IPS-18c (cell line): ENCODE results near the gene SKIL.
"Not testable (repeated sequence)": the region's sequence is repeated elsewhere in the genome, so short reads cannot be mapped to it uniquely, and the experiment has no call there.

Experiments
- H3K4me3 ChIP-seq: 2 replicates; pipeline ENCODE4 v1.7.0; 2013; ENCODE audit warnings: low read depth, mild to moderate bottlenecking, low read length, moderate library complexity; ENCODE audit not compliant: insufficient read depth
- H3K9me3 ChIP-seq: one replicate; pipeline ENCODE4 v1.6.1; 2013; ENCODE audit warnings: mild to moderate bottlenecking, low read length, moderate library complexity; ENCODE audit not compliant: control insufficient read depth, insufficient read depth

Gene SKIL

GRCh38 chr3:170357176-170358041 lies at the start of gene SKIL:
Gene SKIL (plus strand): TSS chr3:170357715. CDS start chr3:170360332, 2,617 bp downstream.
- Histone ChIP-seq H3K9me3 (no peaks in the 10 kb centered on the region), H3K4me3 (peak within 1 kb of the TSS; percentile 89)

GRCh38 chr3:170309046-170309445 lies 48.5 kb upstream of the SKIL start:
- H3K4me3 ChIP-seq: no peak overlapping the region
- no peaks in the 10 kb centered on the region for H3K9me3 ChIP-seq

DNA sequence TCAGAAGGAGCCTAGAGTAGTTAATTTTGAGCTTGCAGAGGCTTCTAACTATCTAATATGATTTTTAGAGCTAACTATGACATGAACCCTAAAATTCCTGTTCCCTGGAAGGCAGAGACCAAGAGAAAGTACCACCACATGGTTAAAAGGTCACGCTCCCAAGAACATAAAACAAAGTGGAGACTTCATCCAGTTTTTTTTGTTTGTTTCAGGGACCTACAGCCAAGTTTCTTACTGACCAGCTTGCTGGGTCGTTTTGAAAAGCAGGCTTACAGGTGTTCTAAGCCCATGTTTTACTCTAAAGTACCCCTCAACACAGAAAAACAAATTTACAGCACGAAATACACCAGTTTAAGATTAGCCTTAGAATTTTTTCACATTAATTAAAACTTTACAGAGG lies 39.6 kb upstream of the SKIL start:
- Histone ChIP-seq H3K9me3 (peaks cover 2% of the 10 kb centered on the region), H3K4me3 (no peak overlapping the region)

DNA sequence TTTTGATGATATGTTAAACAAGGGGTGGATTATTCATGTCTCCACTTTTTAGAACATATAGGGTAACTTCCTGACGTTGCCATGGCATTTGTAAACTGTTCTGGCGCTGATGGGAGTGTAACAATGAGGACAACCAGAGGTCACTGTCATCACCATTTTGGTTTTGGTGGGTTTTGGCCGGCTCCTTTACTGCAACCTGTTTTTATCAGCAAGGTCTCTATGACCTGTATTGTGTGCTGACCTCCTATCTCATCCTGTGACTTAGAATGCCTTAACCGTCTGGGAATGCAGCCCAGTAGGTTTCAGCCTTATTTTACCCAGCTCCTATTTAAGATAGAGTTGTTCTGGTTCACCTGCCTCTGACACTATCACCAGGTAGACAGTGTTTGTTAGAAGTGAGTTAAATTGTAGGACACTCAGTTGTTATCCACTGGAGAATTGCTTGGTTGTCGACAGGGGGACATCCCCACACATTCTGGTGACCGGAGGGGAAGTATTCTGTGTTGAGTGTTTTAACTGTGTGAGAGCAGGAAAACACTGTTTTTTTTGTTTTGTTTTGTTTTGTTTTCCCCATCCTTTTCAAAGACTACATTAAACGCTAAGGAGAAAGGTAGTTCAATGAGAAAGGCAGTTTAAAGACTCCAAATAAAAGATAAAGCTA lies 36.9 kb upstream of the SKIL start:
- peaks cover 5% of the 10 kb centered on the region for H3K9me3 ChIP-seq
- H3K4me3 ChIP-seq: no peak overlapping the region

- Histone ChIP-seq H3K9me3 (peaks cover 5% of the 10 kb centered on the region), H3K4me3 (no peak overlapping the region)
Observed at GRCh38 chr3:170321321-170322034, 36.0 kb upstream of the SKIL start.

GRCh38 chr3:170322566-170323269 lies 34.8 kb upstream of the SKIL start:
- peaks cover 8% of the 10 kb centered on the region for H3K9me3 ChIP-seq
- H3K4me3 ChIP-seq: no peak overlapping the region

DNA sequence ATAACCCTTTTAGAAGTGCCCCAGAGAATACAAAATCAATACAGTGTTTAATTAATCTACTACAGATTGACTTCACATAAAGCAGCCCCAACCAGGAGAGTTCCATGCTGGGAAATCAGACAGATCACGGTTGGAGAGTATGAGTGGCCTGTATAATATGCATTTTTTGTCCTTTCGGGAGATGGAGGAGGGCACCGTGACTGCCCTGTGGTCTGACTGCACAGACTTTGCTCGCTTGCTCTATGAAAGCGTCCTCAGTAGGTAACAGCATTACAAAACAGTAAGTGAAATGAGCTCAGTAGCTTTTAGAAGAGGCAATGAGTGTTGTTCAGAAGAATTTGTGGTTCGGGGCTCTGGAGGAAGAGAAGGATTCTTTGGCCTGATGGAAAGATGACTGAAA lies 34.2 kb upstream of the SKIL start:
- H3K4me3 ChIP-seq: no peak overlapping the region
- peaks cover 11% of the 10 kb centered on the region for H3K9me3 ChIP-seq

GRCh38 chr3:170324962-170325361 lies 32.6 kb upstream of the SKIL start:
- no peak overlapping the region for H3K4me3 ChIP-seq
- peaks cover 11% of the 10 kb centered on the region for H3K9me3 ChIP-seq

DNA sequence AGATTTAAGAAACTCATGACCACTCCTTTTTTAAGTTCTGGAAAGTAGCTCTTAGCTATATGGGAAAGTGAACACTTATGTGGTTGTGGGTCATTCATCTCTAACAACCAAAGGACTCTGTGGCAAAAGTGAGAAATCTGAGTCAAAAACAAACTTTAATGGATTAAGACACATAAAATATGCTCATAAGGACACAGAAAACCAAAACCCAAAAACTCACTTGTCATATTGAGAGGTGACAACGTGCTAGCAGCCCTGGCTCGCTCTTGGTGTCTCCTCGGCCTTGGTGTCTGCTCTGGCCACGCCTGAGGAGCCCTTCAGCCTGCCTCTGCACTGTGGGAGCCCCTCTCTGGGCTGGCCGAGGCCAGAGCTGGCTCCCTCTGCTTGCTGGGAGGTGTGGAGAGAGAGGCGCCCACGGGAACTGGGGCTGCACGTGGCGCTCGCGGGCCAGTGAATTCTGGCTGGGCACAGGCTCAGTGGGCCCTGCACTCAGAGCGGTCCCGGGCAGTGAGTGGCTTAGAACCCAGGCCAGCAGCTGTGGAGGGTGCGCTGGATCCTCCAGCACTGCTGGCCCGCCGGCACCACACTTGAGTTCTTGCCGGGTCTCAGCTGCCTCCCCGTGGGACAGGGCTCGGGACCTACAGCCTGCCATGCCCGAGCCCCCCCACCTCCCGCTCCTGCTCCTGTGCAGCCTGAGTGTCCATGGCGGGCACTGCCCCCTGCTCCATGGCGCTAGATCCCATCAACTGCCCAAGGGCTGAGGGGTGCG lies 30.3 kb upstream of the SKIL start:
- Histone ChIP-seq H3K9me3 (peaks cover 9% of the 10 kb centered on the region), H3K4me3 (no peak overlapping the region; the same call in 1 of the 2 replicates)

- not testable (repeated sequence) for H3K9me3 ChIP-seq, H3K4me3 ChIP-seq
Observed at GRCh38 chr3:170327868-170328548, 29.5 kb upstream of the SKIL start.

DNA sequence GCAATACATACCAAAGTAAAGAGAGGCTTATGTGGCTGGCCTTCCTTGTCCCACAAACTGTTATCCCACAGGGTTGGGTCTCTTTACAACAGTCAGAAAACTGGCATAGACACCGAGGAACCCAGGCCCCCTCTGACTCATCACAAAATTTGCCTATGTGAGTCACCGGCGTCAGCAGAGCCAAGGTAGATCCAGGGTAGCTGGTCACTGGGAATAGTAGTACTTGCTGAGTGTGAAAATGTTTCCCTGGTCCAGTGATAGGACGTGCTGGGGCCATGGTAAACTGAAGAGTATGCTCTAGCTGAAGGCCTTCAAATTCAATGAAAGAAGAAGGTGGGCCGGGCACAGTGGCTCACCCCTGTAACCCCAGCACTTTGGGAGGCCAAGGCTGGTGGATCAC lies 27.1 kb upstream of the SKIL start:
- peaks cover 11% of the 10 kb centered on the region for H3K9me3 ChIP-seq
- no peak overlapping the region for H3K4me3 ChIP-seq

DNA sequence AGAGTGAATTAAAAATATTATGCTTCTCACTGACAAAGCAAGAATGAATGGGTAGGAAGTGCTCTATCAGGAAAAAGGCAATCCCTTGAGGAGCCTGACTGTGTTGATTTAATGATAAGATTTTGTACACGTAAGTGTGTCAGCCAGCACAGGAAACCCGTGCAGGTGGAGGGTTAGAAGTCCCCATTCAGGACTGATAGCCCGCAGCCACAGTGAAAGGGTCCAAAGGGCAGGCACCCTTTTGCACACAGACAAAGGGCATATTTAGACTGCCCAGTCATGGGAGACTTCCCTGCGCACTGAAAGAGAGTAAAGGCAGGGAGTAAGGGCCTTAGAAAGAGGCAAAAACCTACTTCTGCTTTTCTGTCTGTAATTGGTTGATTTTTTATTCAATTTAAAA lies 26.4 kb upstream of the SKIL start:
- Histone ChIP-seq H3K4me3 (no peak overlapping the region), H3K9me3 (peaks cover 8% of the 10 kb centered on the region)

DNA sequence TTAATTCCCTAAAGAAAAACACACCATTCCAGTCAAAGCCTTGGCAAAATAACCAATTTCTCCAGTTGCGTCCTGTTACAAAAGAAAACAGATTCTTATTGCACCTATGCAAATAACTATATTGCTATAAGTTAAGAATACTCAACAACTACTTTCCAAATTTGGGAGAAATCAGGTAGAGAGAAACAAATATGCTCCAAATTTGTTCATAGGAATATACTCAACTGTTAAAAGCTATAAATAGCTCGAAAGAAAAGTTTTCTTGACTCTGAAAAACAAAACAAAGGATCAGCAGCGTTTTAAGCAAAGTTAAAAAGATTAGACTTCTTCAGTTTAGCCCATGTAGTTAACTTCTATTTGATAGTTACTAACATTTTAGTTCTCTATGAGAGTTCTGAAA lies 20.1 kb upstream of the SKIL start:
- H3K4me3 ChIP-seq: no peak overlapping the region
- peaks cover 10% of the 10 kb centered on the region for H3K9me3 ChIP-seq

GRCh38 chr3:170338690-170339340 lies 18.7 kb upstream of the SKIL start:
- Histone ChIP-seq H3K4me3 (no peak overlapping the region), H3K9me3 (peaks cover 10% of the 10 kb centered on the region)

GRCh38 chr3:170342273-170342672 lies 15.2 kb upstream of the SKIL start:
- not testable (repeated sequence) for H3K4me3 ChIP-seq, H3K9me3 ChIP-seq

- not testable (repeated sequence) for H3K4me3 ChIP-seq, H3K9me3 ChIP-seq
Observed at GRCh38 chr3:170343859-170344258, 13.7 kb upstream of the SKIL start.
